RKO (cell line): Measurements from ENCODE around the gene TANC1.

Experiments used
- DNase-seq: peaks from one replicate; pipeline ENCODE4 v3.0.0-alpha.2; 2016; ENCODE audit warnings: low spot score

Gene TANC1

DNA sequence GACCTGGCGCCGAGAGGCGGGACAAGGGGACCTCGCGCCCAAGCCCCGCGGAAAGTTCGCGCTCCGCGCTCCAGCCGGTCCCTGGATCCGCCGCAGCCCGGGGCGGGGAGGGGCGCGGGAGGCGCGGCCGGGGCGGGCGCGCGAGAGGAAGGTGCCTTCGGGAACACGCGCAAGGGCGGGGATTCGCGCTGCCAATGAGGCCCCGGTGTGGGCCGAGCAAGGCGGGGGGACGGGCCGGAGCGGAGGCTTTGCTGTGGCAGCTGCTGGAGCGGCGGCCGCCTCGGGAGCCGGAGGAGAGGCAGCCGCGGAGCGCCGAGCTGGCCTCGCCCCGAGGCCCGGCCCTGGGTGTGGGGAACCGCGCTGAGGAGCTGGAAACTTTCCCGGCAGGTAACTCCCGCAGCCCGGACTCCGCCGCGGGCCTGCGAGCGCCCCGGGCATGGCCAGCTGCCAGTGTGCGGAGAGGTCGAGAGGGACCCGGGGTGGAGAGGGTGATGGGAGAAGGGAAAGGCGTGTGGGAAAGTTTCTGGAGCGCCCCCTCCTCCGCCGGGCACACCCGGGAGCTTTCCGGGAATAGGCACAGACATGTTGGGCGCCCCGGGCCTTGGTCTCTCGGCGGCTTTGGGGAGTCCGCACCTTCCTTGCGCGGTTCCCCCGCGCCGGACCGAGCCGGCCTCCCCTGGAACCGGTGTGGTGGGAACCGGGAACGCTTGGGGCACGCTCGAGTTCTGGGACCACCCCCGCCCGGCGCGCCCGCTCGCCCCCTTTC is at the start of gene TANC1:
Gene TANC1 (plus strand): TSS at position 245 of the 766 bp plus-strand sequence. CDS start 97,271 bp downstream, outside the sequence.
- DNase-seq: peak; percentile 88

DNA sequence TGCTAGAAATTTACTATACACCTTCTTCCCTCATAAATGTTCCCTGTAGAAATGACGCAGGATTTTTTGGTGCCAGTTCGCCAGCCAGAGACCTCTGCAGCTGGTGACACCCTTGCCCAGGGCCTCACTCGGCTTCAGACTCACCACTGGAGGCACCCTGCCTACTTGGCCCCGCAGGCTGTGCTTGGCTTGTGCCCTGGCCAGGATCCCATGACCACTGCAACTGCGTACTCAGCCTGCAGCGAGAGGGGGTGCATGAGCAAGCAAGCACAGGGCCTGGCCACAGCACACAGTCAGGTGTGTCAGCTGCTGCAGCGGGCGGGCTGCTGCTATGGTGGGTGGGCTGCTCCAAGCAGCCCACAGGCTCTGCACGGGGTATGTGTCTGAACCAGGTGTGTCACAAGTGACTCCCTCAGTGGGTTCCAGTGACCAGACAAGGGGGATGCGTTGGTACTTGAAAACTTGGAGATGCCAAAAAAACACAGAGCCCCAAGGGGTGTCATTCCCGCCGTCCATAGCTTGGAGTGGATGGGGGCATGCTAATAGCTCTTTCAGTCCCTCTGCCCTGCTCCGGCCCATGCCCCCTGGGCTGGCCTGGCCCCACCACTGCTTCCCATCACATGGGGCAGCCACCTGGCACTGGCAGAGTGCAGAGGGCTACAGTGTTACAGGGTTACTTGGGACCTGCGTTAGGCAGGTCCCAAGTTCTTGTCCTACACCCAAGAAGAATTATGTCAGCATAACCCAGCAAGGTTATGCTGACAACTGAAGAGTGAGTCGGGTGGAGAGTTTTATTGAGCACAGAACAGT is 46.6 kb upstream of the TANC1 start:
- DNase-seq: no peak

DNA sequence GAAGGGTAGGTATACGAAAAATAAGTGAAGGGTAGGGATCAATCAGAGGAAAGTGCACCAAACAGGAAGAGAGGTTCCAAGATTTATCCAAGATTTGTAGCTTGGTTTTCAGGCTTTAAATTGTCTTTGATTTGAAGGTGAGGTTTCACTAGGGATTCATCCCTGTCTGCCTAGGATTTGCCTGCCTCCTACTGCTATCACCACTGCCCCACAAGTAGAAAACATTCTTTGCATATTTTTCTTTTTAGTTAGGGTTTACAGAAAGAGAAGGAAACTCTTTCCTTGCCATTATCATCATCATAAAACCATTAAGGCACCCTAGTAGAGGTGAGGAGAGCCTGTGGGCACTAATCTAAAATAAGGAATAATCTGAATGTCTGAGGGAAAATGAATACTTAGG is 45.8 kb upstream of the TANC1 start:
- DNase-seq: no peak

DNA sequence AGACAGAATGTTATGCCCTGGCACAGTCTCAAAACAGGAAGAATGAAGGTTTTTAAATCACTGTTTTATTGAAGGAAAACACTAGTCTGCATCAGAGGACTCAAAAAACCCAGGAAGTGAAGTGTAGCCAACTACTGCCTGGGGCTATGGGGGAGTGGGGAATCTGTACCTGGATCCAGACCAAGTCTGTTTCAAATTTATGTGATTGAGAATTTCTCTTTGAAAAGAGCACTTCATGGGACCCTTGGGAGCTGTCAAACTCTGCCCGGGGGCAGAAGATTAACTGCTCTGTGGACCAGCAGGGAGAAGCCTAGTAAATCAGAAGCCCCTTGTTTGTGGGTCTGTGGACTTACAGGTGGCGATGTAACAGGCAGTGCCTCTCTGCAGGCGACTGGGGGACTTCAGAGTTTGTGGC is 45.3 kb upstream of the TANC1 start:
- DNase-seq: no peak

DNA sequence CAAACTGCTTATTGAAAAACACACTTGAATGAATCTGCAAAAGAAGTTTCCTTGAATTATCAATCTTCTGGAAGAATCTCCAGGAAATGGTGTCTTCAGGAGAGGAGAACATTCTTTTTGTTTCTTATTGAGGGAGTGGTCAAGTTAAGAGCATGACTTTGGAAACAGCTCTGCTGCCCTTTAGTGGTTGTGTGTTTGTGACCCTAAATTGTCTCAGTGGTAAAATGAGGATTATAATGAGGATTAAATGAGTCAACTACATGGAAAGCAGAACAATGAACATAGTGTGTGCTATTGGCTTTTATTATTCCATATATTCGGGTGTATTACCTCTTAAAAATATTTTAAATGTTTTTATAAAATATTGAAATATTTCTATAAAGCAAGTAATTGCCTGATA is 44.8 kb upstream of the TANC1 start:
- no peak for DNase-seq

DNA sequence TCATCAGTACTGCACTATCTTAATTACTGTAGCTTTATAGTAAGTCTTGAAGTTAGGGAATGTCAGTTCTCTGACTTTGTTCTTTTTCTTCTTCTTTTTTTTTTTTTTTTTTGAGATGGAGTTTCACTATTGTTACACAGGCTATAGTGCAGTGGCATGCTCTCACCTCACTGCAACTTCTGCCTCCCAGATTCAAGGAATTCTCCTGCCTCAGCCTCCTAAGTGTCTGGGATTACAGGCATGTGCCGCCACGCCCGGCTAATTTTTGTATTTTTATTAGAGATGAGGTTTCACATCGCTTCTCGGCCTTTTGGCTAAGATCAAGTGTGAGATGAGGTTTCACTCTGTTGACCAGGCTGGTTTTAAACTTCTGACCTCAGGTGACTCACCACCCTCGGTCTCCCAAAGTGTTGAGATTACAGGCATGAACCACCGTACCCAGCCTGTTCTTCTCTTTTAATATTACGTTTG is 41.9 kb upstream of the TANC1 start:
- peak; percentile 75 for DNase-seq

DNA sequence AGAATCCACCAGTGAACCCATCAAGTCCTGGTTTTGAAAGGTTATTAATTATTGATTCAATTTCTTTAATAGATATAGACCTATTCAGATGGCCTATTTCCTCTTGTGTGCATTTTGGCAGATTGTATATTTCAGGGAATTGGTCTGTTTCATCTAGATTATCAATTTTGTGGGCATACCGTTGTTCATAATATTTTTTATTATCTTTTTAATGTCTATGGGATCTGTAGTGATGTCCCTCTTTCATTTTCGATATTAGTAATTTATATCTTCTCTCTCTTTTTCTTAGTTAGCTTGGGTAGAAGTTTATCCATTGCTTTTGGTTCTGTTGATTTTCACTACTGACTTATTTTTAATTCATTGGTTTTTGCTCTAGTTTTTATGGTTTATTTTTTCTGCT is 39.9 kb upstream of the TANC1 start:
- no peak for DNase-seq

DNA sequence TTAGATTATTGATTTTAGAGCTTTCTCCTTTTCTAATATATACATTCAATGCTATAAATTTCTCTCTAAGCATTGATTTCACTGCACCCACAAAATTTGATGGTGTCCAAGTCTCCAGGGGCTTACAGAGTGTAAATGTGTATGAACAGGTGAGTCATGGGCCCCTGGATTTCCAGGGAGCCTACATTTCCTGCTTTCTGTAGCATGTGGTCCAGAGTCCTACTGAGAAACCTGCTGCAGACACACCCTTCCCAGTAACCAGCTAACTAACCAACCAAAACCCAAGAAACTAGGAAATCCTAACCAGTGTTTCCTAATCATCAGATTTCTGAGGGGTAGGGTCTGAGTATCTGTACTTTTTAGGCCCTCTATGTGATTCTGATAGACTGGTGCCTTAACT is 39.5 kb upstream of the TANC1 start:
- DNase-seq: no peak

DNA sequence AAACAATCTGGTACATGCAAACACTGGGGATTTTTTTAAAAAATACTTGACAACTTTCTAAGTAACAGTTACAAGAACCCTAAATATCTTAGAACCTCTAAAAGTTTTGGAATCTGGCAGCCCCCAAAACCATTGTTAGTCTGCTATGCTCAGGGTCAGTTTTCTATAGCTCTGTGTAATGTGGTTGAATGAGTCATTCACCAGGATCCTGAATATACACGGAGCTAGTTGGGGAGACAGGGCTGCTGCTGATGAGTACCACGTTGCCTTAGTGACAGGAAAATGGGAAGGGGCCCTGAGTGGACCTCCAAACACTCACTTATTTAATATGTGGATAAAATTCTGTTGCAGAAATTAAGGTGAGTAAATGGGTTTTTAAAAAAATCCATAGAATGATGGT is 36.9 kb upstream of the TANC1 start:
- DNase-seq: peak; percentile 37

DNA sequence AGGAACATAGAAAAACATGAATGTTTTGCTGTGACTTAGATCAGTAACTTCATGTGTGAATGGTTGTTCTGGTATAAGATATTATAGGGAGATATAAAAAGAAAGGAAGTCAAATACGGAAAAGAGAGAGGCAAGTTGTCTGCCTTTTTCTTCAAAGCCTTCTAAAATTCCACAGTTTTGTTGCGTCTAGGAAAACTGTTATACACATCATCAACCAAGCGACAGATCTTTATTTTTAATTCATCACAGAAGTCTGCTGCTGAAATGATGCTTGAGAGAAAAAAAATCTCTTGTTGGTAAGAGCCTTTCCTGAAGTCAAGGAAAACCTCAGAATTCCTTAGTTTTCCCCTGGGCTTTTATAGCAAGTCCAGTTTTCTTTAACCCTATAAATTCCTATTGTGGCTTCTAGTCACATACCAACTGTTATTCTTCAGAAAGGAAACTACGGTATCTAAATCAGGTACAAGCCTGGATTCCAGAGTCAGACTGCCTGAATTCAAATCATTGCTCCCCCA is 36.3 kb upstream of the TANC1 start:
- DNase-seq: no peak

DNA sequence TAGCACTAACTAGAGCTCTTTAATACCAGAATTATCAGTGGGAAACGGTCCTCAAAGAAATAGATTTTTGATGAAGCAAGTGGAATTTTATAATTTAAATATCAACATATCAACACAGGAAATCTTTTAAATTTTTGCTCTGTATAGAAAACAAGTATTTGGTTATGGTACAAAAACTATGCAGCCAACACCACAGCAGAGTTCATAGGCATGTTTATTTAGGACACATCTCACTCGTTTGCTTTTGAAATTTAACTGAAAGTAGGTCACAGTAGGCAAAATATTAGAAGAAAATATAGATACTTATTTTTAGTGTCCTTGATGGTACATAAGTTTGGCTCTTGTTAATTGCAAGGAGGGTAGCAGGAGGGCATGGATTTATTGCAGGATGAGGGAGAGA is 34.3 kb upstream of the TANC1 start:
- DNase-seq: no peak

DNA sequence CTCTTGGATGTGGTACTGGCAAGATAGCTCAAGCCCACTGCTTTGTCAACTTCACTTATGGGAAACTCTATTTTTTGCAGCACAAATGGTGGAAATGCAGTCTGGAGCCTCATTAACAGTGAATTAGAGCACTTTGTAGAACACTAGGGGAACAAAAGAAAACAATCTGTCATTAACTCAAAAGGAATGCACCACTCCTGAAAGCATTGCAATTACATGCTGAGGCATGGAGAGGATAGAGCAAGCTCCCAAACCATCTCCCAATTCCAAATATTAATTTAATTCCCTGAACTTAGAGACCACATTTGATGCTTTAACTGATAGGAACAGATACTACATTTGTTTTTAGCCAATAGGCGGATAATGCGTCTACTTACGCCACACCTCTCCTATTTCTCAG is 32.8 kb upstream of the TANC1 start:
- DNase-seq: no peak

DNA sequence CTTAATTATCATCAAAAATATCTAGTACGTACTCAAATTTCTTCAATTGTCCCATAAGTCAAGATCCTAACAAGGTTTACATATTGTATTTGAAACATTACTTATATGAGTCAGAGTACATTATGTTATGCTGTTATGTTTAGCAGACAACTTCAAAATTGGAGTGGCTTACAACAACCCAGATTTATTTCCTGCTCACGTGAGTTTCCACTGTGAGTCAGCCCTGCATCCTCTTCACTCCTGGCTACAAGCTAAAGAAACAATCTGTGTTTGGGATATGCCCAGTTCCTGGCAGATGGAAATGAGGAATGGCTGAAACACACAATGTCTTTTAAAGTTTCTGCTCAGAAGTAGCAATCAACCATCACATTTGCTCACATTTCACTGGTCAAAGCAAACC is 31.5 kb upstream of the TANC1 start:
- peak; percentile 53 for DNase-seq

DNA sequence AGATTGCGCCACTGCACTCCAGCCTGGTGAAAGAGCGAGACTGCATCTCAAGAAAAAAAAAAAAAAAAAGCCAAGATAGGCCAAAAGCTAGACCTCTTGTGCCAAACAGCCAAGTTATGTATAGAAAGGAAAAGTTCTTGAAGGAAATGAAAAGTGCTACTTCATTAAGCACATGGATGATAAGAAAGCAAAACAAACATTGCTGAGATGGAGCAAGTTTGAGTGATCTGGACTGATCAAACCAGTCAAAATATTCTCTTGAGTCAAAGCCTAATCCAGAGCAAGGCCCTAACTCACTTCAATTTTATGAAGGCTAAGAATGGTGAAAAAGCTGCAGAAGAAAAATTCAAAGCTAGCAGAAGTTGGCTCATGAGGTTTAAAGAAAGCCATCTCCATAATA is 28.1 kb upstream of the TANC1 start:
- no peak for DNase-seq

DNA sequence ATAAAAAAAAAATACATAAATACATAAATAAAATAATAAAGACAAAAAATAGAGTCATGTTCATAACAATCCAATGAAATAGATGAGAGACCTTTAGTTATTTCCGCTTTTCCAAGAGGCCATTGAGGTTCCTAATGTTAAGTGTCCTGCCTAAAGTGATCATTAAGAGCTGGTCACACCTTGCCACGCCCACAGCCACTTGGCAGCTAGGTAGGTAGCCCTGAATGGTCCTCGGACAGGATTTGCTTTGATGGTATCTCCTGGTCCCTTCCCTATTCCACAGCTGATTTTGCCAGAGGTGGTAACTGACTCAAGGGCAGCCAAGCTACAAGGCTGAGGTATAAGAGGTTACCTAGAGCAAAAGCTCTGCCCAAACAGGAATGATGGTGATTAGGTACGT is 24.5 kb upstream of the TANC1 start:
- no peak for DNase-seq

DNA sequence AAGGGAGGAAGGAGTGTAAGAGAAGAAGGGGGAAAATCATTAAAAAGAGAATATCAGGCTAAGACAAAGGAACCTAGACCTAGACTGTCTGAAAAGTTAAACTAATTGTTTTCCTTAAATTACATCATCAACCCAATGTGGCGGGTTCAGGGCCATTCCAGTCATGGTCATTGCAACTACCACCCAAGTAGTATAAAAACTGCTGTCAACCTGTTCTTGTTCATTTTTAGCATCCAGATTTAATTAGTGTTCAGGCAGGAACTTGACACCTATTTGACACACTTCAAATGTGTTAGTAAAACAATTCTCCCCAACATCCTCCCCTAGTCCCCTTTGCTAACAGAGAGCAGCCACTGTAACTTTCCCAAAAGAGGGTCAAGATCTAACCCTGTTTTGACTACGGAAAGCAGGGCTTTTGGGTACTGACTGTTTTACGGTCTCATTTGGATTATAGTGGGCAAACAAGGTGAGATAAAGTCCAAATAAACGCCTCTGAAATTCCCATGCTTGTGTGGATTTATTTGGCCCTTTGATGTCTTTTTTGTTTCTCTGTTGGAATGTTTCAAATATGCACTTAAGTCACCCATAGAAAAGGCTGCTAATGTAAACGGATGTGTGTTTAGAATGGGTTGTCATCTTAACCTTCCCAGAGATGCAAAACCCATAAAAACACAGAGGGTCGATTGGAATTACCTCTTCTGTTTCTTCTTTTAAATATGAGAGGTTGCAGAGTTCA is 19.3 kb upstream of the TANC1 start:
- DNase-seq: no peak

DNA sequence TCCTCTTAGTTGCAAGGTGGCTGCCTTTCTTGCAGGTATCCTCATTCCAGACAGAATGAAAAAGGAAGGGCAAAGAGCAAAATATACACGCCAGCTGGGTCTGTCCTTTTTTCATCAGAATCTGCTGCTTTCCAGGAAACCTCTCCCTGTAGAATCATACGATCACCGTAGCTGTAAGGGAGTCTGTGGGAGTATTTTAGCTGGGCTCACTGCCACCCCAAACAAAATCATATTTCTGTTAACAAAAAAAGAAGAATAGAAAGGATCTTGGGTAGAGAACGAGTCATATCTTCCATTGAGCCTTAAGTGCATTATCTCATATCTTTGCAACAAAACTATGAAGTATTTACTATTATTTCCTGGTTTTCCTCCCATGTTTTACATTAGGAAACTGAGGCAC is 15.0 kb upstream of the TANC1 start:
- DNase-seq: no peak

DNA sequence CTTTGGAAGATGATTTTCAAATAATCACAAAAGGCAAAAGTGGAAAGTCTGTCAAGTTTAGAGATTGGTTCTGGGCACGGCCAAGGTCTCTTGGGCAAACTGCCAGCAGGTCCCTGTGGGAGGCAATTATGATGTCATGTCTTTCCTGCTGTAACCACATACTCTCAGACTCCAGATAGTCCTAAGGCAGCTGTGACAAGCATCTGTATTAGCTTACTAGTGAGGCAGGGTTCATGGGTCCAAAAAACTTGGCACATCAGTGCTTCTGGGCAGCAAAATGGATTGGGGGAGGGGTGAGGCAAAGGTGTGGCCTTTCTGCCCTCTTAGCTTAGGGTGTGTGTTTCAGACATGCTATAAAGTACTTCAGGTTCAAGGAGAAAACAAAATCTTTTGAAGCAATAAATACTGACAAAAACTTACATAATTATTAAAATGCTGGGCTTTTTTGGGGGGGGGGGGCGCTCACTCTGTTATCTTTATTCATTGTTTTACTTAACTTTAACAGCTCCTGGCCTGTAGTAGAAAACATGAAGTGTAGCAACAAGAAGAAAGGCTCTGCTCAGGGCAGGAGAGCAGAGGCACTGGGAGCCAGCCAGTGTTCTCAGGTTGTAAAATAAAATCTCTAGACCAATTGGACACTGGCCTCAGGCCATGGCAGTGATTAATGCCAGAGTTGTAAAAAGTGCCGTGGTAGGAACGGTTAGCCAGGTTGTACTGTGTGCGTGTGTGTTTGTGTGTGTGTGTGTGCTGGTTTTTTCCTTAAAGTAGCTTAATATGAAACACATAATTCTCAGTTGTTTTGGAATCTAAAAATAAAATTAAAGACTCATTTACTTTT is 14.3 kb upstream of the TANC1 start:
- DNase-seq: peak; percentile 46

DNA sequence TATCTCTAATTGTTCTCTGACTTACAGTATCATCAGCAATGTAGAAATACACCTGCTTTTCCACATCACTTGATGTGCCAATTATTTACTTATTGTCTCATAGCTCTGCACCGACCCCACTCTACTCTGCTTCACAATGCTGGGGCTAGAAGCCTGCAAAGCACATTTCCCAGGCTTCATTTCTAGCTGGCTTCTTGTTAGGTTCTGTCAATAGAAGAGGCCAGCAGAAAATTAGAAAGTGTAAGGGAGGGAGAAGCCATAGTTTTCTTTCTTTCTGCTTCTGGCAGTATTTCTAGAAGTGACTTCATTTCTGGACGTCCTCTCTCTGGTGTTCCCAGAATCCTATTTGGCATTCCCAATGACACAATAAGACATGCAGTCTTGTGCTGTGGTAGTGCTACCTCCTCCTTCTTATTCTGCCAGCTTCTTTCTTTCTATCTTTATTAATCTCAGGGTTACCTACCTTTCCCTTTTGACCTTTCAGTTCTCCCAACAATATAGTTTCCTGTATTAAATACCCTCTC is 12.5 kb upstream of the TANC1 start:
- DNase-seq: no peak

DNA sequence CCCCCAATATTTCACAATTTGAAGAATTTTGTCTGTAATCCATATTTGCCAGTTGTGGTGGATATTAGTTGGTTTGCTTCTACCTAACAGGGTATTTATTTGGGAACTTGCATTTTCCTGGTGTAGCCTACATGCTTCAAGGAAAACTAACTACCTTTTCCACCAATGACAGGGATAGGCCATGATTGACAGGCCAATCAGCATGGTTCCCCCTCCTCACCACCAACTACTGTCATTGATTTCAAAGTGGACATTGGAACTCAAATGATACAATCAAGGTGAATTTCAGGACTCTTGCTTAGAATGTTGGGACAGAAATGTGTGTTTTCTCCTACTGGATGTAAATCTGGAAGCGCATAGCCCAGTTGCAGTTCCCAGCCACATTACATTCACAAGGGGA is 10.1 kb upstream of the TANC1 start:
- DNase-seq: no peak

DNA sequence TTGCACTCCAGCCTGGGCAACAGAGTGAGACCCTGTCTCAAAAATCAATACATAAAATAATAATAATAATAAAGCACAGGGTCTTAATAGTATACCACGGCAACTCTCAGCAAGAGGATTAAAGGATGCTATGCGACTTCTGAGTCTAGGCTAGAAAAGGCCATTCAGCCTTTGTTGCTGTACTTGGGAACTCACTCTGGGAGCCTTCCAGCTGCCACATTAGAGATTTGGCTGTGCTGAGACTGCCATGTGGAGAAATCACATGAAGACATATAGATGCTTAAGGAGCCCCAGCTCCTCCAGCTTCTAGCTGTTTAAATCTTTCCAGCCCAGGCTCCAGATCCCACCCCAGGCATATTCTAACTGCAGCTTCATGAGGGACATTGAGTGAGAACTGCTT is 8.2 kb upstream of the TANC1 start:
- DNase-seq: no peak
